Measurements from ENCODE around the gene NIP7. TPM values are rescaled to one million over a fixed set of nuclear protein-coding genes. Genes with fewer than 3 reads are reported as not detected.

NIP7 gene
- total RNA-seq, 4 donors from 2014 or later: 1.8 to 17.3 (median 8.9) TPM

- in situ Hi-C loops (cut with MboI; ENCODE audit: low pct_ligation_motif_present in 1 of 4, low pct_unique_long_range_greater_than_20kb in 1 of 4, low sequenced_read_pairs in 3 of 4): no loop called here
- H3K36me3 ChIP-seq: peaks cover 0 to 9% (median 0%) of the 10 kb centered on the region in 4 donors
- TF ChIP-seq POLR2A (IDR thresholded peaks at IDR 0.05) (peak; percentile 32), EP300 (IDR thresholded peaks at IDR 0.05; ENCODE audit: low read depth) (no peak), CTCF (IDR thresholded peaks at IDR 0.05) (peak; percentile 42 to 97 (median 81)), POLR2AphosphoS5 (IDR thresholded peaks at IDR 0.05) (peak in 2 of 3 donors; percentile 80 to 81)
These were observed 28.7 kb upstream of the NIP7 start, which contains the start of gene VPS4A for GRCh38 chr16:69310653-69311532. TSS of gene VPS4A (plus strand) at chr16:69311350. CDS start at chr16:69311512, 162 bp downstream.

GRCh38 chr16:69311533-69312387, 27.8 kb upstream of the NIP7 start:
- peak overlapping the region; percentile 83 to 98 (median 94) for H3K4me3 ChIP-seq
- in situ Hi-C loops (cut with MboI; ENCODE audit: low pct_ligation_motif_present in 1 of 4, low pct_unique_long_range_greater_than_20kb in 1 of 4, low sequenced_read_pairs in 3 of 4): no loop called here
- peak; percentile 46 for DNase-seq
- TF ChIP-seq CTCF (IDR thresholded peaks at IDR 0.05): no peak
- no peak for TF ChIP-seq POLR2A (IDR thresholded peaks at IDR 0.05)
- TF ChIP-seq POLR2AphosphoS5 (IDR thresholded peaks at IDR 0.05): no peak
- intact Hi-C loops (cut with DNase I; ENCODE audit: low total_unique reads): no loop called here
- peaks cover 0 to 13% (median 7%) of the 10 kb centered on the region in 4 donors for H3K36me3 ChIP-seq
- no peaks in the 10 kb centered on the region for H3K27me3 ChIP-seq
- H3K9me3 ChIP-seq: no peaks in the 10 kb centered on the region
- WGBS, 2 donors (ENCODE audit: low coverage in 1 of 2): 1 to 4% methylated on average over 14 to 35 of the region's 59 CpGs
- peak overlapping the region; percentile 90 to 97 (median 95) for H3K27ac ChIP-seq
- H3K4me1 ChIP-seq: peaks cover 11 to 21% (median 14%) of the 10 kb centered on the region in 4 donors

More at GRCh38 chr16:69310653-69311532, 28.7 kb upstream of the NIP7 start, which contains the start of gene VPS4A:
- intact Hi-C loops (cut with DNase I; ENCODE audit: low total_unique reads): no loop called here
- DNase-seq: peak; percentile 98
- peak within 1 kb of the TSS; percentile 83 to 98 (median 94) for H3K4me3 ChIP-seq
- peak within 1 kb of the TSS; percentile 90 to 97 (median 95) for H3K27ac ChIP-seq
- peaks cover 11 to 21% (median 14%) of the 10 kb centered on the region in 4 donors for H3K4me1 ChIP-seq
- no peaks in the 10 kb centered on the region for H3K27me3 ChIP-seq
- H3K9me3 ChIP-seq: no peaks in the 10 kb centered on the region
- 11% methylated on average over 55 of the region's 70 CpGs; no CpG with 5 or more reads in 1 of the 2 donors for WGBS, 2 donors (ENCODE audit: low coverage in 1 of 2)

- in situ Hi-C loops (cut with MboI; ENCODE audit: low pct_ligation_motif_present in 1 of 4, low pct_unique_long_range_greater_than_20kb in 1 of 4, low sequenced_read_pairs in 3 of 4): no loop called here
- intact Hi-C loops (cut with DNase I; ENCODE audit: low total_unique reads): no loop called here
These were observed 26.1 kb upstream of the NIP7 start for GRCh38 chr16:69313469-69313868.

More at GRCh38 chr16:69313469-69313868, 26.1 kb upstream of the NIP7 start:
- Histone ChIP-seq H3K9me3 (no peaks in the 10 kb centered on the region), H3K27ac (no peak overlapping the region), H3K4me3 (no peak overlapping the region), H3K27me3 (no peaks in the 10 kb centered on the region), H3K36me3 (peaks cover 0 to 19% (median 10%) of the 10 kb centered on the region in 4 donors), H3K4me1 (peaks cover 11 to 21% (median 14%) of the 10 kb centered on the region in 4 donors)
- DNase-seq: no peak
- 86 to 91% methylated on average over 5 of the region's 5 CpGs for WGBS, 2 donors (ENCODE audit: low coverage in 1 of 2)
- TF ChIP-seq POLR2A (IDR thresholded peaks at IDR 0.05): no peak
- no peak for TF ChIP-seq CTCF (IDR thresholded peaks at IDR 0.05)
- no peak for TF ChIP-seq POLR2AphosphoS5 (IDR thresholded peaks at IDR 0.05)
- TF ChIP-seq EP300 (IDR thresholded peaks at IDR 0.05; ENCODE audit: low read depth): no peak
